HG03457 (cell line): ENCODE results near the gene KYAT1.
"Not testable (repeated sequence)": the region's sequence is repeated elsewhere in the genome, so short reads cannot be mapped to it uniquely, and the experiment has no call there.

Experiments used
- ATAC-seq: cut with Tn5 transposase; IDR thresholded peaks from one replicate; pipeline ENCODE4 v1.9.1; 2021; ENCODE audit warnings: moderate number of reproducible peaks; ENCODE audit not compliant: unreplicated experiment

The KYAT1 gene

DNA sequence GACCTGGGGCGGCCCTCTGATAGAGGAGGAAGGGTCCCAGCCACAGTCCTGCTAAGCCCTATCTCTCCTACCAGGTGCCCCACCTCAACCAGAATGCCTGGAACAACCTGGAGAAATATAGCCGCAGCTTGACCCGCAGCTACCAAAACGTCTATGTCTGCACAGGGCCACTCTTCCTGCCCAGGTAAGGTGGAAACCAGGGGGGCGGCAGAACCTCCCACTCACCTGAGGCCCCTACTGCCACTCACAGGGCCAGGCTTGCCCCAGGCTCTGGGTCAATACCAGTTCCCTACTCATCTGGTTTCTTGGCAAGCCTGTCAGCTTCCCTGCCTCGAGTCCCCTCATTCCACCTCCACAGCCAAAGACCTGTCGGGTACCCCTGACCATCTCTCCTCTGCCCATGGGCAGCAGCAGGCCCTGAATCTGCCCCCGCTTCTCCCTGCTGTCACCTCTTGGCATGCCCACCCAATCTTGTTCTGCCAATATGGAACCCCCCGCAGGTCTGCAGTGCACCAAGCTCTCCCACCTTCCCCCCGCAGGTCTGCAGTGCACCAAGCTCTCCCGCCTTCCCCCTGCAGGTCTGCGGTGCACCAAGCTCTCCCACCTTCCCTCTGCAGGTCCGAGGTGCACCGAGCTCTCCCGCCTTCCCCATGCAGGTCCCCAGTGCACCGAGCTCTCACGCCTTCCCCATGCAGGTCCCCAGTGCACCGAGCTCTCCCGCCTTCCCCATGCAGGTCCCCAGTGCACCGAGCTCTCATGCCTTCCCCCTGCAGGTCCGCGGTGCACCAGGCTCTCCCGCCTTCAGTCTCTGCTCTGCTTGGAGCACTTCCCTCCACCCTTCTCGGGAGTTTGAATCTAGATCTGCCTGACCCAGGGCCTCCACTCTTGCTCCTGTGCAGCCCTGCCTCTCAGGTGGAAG lies 60.8 kb downstream of the KYAT1 start:
- no peak for ATAC-seq

DNA sequence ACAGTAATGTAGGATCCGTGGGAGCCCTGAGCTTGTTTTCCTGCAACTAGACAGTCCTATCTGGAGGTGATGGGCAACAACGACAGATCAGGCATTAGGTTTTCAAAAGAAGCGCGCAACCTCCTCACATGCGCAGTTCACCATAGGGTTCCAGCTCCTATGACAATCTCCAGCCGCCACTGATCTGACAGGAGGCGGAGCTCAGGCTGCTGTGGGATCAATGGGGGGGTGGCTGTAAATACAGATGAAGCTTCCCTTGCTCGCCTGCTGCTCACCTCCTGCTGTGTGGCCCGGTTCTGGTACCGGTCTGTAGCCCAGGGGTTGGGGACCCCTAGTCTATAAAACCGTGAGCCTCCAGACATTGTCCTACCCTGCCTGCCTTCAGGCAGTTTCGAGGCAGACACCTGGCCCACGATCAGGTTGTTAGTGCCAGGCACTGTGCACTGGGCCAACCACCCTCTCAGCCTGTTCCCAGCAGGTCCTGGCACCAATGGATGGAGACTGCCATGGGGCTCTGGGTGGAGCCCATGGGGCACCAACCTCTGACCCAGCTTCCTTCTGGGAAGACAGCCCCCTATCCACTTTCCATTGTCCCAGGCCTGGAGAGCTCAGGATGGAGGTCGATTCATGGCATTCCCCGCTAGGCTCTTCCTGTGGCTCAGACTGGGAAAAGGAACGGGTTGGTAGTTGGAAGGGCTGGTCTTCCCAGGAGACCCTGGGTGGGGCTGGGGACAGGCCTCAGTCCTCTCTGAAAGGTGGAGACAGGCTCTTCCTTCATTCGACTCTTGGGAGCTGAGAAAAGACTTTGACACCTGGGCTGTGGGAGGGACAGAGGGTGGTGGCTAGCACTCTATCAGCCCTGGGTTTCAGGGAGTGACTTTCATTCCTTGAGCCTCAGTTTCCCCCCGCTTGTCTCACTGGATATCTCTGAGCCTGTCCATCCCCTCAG lies 61.8 kb downstream of the KYAT1 start:
- no peak for ATAC-seq

DNA sequence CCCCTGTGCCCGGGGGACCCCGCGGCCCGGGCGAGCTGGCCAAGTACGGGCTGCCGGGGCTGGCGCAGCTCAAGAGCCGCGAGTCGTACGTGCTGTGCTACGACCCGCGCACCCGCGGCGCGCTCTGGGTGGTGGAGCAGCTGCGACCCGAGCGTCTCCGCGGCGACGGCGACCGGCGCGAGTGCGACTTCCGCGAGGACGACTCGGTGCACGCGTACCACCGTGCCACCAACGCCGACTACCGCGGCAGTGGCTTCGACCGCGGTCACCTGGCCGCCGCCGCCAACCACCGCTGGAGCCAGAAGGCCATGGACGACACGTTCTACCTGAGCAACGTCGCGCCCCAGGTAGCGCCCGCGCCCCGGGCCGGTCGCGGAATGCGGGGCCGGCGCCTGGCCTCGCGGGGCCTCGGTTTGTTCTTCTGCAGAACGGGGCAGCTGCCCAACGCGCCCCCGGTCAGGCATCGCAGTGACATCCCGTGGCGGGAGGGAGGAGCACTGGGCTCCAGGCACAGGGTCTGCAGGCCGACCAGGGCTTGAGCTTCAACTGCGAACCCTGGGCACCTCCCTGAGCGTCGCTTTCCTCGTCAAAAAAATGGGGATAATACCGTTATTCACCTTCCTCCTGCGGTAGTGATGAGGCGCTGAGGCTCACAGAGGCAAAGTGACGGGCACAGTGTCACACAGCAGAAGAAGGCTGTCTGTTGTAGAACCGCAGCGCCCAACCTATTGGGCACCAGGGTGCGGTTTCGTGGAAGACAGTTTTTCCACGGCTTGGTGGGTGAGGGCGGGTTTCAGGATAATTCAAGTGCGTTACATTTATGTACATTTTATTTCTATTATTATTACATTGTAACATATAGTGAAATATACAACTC lies 62.7 kb downstream of the KYAT1 start:
- peak; percentile 24 for ATAC-seq

DNA sequence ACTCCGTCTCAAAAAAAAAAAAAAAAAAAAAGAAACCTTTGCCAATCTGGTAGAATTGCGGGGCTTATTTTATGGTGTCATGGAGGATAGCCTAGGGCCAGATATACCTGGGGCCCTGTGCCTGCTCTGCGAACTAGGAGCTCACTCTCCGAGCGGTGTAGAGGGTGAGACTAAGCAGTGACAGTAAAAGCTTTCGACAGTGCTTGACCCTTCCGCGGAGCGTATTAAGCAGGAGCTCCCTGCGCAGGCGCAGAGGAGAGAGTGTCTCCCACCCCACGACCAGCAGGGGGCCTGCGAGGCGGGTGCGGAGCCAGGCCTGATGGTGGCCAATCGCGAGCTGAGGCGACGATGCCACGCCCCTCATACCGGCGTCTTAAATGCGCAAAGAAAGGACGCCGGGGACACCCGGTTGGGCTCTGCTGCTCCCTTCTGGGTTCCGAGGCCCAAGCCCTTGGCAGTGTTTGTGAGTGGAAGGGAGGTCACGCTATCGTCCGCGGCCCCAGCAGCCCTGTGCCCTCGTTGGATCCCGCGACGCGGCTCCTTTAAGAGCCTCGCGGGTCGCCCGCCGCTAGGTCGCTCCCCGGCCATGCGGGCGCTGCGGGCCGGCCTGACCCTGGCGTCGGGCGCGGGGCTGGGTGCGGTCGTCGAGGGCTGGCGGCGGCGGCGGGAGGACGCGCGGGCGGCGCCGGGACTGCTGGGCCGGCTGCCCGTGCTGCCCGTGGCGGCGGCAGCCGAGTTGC lies 63.5 kb downstream of the KYAT1 start, which contains the start of gene ENDOG:
Gene ENDOG (plus strand): TSS at position 402 of the 740 bp plus-strand sequence. CDS start 185 bp downstream, at position 587.
- peak; percentile 73 for ATAC-seq

DNA sequence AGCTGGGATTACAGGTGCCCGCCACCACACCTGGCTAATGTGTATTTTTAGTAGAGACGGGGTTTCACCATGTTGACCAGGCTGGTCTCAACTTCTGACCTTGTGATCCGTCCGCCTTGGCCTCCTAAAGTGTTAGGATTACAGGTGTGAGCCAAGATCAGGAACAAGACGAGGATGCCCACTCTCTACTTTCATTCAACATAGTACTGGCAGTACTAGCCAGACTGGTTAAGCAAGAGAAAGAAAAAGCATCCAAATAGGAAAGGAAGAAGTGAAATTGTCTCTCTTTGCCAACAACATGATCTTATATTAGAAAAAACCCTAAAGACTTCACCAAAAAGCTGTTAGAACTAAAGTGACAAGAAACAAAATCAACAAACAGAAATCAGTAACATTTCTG lies 70.9 kb downstream of the KYAT1 start:
- ATAC-seq: no peak

DNA sequence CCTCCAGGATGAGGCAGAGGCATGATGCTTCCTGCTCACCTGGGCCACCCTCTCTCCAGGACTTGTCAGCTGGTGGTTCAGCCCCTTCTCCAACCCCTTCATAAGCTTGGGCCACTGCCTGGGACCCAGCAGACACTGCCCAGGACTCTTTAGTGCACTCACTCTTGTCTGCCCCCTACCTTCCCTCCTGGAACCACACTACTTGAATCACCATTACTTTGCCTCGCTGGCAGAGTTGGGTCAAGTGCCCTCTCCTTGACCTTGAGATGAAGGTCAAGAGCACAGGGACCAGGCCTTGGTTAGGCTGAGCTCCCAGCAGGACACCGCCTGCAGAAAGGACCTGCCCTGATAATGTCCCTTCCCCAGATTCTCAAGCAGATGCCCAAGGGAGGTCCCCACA lies 71.9 kb downstream of the KYAT1 start:
- ATAC-seq: no peak

DNA sequence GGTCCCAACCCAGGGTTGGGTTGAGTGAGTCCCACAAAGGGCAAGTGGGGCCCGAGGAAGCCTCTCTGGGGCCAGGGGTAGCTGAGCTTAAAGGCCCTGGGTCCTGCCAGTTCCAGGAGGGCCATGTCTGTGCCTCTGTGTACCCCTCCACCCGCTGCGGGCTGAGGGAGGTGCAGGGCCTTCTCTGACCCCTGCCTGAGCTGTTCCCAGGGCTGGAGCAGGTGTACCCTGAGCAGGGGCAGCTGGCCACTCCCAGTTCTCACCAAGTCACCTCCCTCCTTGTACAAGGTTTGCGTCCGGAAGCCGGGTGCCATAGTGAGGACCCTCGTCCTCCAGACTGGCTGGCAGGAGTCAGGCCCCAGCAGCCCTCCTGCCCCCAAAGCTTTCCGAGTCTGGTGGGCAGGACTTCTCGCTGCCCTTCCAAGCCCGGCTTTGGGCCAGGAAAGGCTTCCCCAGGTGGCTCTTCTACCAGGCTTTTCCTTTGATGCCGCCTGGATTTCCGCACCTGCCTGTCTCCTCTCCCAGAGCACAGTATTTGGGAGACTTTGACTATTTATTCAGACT lies 72.6 kb downstream of the KYAT1 start:
- ATAC-seq: no peak

DNA sequence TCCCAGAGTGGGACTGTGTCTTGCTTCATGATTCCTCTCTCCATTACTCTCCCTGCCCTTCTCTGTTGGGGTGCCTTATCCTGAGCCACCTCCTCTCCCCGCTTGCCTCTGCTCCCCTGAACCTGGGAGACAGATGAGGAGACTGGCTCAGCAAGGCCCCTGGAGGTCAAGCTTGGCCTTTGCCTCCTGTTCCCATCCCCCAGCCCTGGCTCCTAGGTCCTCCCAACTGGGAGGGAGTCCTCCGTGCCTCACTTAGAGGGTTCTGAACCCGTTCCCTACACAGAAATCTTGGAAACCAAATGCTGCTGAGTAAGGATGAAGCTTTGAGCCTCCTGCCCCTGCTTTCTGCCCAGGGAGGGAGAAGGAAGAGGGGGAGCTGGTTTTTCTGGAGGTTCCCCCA lies 73.2 kb downstream of the KYAT1 start:
- ATAC-seq: no peak

DNA sequence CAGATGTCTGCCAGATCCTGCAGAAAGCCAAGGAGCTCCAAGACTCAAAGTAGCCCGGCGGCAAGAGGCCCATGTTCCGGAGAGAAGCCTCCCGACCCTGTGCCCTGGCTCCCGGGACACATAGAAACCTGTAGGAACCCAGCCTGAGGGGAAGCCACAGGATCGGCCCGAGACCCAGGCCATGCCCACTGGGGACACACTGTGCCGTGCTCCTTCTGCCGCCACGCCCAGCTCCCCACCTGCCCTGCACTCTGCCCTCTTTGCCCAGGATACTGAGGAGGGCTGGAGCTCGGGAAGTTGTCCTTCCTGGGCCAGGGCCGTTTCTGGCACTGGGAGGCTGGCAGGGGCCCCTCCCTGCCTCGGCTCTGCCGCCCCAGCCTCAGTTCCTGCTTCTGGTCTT lies 73.9 kb downstream of the KYAT1 start:
- ATAC-seq: no peak

DNA sequence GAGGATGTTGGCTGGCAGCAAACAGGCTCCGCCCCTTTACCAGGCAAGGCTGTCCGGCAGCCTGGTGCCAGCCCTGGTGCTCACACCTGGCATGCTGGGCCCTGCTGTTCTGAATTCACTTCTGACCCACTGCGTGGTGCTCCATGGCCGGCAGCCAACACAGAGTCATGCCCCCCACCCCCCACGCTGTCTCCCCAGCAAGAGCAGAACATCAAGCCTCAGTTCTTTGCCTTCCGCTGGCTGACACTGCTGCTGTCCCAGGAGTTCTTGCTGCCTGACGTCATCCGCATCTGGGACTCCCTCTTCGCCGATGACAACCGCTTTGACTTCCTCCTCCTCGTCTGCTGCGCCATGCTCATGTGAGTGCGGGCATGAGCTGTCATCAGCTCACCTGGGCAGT lies 76.1 kb downstream of the KYAT1 start:
- ATAC-seq: no peak

DNA sequence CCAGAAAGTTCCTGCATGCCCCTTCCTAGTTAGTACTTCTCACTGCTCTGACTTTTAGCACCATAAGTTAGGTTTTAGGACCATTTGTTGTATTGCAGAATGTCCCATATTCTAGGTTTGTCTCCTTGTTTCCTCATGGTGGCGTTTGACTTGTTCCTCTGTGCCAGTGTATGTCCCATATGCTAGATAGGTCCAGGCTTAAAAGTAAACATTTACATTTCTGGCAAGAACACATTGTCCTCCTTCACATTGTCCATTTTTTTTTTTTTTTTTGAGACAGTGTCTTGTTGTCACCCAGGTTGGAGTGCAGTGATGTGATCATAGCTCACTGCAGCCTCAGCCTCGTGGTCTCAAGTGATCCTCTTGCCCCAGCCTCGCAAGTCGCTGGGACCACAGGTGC lies 79.3 kb downstream of the KYAT1 start:
- ATAC-seq: no peak

DNA sequence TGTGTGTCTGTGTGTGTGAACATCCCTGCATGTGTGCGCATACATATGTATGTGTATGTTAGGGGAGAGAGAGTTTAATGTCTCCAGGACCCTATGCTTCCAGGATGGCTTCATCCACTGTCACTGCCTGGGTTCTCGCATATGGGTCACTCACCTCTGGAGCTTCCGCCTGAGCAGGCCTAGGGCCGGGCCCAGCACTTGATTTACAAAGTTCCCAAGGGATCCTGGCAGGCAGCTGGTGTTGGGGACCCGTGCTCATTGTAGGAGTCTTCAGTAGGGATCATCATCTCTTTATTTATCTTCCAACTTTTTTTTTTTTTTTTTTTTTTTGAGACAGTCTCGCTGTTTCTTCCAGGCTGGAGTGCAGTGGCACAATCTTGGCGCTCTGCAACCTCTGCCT lies 81.7 kb downstream of the KYAT1 start:
- ATAC-seq: no peak

DNA sequence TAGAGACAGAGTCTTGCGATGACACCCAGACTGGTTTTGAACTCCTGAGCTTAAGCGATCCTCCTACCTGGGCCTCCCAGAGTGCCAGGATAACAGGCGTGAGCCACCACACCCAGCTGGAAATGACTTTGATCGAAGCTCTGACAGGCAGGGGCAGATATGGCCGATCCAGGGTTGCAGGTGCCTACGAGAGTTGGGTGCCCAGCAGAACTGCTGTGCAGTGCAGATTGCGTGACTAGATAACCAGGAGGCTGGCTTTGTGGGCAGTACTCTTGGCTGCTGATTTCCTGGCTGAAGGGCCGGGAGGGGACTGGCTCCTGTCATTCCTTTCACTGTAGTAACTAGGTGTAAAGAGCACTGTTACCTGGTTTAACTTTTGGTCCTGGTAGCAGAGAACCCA lies 82.9 kb downstream of the KYAT1 start:
- ATAC-seq: no peak

DNA sequence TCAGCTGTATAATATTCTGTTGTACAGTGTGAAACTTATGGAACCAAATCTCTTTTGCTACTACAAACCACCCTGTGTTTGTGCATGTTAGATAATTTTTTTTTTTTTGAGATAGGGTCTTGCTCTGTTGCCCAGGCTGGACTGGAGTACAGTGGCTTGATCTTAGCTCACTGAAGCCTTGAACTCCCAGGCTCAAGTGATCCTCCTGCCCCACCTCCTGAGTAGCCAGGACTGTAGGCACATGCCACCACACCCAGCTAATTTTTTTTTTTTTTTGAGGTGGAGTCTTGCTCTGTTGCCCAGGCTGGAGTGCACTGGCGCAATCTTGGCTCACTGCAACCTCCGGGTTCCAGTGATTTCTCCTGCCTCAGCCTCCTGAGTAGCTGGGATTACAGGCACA lies 86.8 kb downstream of the KYAT1 start:
- not testable (repeated sequence) for ATAC-seq

DNA sequence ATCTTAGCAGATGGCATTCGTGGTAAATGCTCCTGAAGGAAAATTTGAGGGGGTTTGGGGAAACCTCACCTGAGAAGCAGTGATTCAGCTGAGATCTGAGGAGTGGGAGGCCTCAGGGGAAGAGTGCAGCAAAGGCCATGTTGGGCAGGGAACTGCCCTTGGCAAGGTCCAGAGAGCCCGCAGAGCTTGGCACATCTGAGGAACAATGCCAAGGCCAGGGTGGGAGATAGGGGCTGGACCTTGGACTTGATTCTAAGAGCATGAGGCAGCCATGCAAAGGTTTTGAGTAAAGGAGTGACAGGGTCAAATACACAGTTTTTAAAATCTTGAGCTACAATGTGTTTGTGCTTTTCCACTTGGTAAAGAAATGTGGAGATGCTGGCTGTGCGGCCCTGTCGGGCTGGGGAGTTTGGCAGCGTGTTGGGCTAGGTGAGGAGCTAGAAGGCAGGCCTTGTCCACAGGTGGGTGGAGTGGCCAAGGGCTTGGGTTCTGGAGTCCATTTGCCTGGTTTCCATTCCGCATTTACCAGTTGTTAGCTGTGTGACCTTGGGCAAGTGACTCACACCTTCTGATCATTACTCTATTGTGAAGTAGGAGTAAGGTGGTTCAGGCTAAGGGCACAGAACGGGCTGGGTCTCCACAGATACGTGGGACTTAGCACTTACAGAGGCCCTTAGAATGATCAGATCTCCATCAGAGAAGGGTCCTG lies 88.6 kb downstream of the KYAT1 start:
- no peak for ATAC-seq

DNA sequence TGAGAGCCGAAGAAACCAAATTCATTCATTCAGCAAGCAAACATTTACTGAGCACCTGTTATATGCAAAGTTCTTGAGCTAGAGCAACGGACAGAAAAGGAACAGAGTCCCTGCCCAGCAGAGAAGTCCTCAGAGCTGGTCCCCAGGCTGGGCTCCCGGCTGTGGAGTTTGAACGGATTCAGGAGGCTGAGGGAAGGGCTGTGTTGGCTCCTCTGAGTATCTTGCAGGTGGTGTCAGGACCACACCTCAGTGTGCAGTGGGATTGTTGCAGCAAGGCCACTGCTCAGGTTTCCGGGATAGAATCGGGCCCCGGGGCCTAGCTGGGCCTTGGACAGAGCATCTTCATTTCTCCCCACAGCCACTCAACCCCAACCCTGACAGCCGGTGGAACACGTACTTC lies 89.6 kb downstream of the KYAT1 start:
- ATAC-seq: no peak

DNA sequence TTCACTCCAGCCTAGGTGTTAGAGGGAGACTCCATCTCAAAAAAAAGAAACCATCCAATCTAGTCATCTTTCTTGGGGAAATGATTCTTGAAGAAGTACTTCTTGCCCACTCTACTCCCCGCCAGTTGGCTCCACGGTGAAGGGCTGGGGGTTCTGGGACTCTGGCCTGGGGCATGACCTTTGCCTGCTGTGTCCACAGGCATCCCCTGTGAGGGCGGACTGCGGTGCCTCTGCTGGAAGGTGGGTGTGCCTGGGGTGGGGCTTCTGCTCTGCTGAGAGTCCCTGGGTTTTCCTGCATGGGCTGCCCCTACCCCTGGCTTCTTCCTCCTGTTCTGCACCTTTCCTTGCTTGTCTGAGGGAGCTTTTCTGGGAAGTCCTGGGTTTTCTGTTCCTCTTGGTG lies 91.2 kb downstream of the KYAT1 start:
- ATAC-seq: no peak

DNA sequence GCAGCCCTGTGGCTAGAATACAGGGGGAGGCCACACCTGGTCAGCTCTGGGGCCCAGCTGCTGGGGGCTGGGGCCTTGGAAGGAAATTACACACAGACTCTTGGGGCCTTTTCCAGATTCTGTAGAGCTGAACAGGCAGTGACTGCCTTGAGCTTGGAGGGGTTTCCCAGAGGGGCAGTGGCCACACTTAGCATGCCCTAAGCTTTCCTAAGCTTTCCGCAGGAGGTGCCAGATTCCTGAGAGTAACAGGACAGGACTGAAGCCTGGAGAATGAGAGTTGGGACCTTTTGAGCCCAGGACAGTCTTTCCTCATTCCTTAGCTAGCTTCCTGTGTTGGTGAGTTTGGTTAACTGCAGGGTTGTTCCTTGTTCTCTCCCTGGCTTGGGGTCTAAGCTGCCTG lies 93.3 kb downstream of the KYAT1 start:
- no peak for ATAC-seq

DNA sequence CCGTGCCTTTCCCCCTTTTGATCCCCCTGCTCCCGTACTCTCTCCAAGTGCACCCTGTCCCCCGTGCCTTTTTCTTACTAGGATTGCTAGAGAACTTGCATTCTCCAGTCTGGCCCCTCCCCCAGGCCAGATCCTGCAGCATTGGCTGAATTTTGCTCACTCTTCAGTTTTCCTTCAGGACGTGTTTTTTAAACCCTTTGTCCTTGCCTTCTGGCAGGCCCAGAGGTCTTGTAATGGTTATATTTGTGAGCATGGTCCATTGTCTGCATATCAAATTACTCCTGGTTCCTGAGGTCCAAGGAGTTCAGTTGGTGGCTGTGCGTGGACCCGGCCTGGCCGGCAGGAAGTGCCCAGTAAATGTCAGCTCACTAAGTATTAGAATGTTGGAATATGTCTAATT lies 94.1 kb downstream of the KYAT1 start:
- no peak for ATAC-seq
